ENCODE results near the gene GJB2.
"Not testable (repeated sequence)": the region's sequence is repeated elsewhere in the genome, so short reads cannot be mapped to it uniquely, and the experiment has no call there.

Gene GJB2

DNA sequence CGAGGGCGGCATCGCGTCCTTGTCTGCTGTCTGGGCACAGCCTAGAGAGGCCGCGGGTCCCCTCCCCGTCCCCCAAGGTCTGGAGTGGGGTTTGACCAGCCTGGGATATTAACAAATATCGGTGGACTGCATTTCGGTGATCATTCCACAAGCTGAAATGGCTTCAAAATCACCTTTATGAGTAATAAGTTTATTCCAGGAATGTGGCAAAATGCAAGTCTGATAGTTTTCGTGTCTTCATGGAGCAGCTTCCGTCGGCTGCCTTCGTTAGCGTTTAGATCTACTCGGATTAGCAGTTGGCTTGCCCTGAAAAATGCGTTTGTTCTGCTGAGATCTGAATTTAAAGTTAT, 30.8 kb downstream of the GJB2 start:
- no peak for DNase-seq

DNA sequence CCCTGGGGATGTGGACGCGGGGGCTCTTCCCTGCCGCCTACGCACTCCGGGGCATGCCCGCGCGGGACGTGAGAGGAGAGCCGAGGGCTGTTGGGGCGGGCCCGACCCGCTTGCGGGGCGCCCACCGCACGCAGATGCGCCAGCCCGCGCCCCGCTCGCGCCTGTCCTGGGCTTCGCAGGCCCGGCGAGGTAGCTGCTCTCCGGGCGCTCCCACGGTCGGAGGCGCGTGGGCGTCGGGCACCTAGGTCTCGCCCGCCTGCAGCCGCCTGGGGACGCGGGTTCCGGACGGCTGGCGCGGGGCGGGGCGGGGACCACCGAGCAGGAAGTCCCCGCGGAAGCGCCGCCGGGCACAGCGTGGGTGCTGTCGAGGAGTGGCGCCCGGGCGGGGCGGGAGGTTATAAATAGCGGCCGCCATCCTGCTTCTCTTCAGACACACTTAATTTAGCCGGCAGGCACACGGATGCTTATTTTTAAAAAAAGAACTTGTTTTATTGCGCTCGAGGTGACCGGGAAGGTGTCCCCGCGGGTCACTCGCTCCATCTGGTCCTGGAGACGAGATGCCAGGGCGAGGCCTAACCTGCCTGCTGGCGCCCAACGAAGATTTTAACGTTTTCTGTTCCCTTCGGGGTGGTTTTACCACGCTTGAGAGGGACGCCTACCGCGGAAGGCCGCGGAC, 31.3 kb downstream of the GJB2 start:
- DNase-seq, result peak; percentile 46

DNA sequence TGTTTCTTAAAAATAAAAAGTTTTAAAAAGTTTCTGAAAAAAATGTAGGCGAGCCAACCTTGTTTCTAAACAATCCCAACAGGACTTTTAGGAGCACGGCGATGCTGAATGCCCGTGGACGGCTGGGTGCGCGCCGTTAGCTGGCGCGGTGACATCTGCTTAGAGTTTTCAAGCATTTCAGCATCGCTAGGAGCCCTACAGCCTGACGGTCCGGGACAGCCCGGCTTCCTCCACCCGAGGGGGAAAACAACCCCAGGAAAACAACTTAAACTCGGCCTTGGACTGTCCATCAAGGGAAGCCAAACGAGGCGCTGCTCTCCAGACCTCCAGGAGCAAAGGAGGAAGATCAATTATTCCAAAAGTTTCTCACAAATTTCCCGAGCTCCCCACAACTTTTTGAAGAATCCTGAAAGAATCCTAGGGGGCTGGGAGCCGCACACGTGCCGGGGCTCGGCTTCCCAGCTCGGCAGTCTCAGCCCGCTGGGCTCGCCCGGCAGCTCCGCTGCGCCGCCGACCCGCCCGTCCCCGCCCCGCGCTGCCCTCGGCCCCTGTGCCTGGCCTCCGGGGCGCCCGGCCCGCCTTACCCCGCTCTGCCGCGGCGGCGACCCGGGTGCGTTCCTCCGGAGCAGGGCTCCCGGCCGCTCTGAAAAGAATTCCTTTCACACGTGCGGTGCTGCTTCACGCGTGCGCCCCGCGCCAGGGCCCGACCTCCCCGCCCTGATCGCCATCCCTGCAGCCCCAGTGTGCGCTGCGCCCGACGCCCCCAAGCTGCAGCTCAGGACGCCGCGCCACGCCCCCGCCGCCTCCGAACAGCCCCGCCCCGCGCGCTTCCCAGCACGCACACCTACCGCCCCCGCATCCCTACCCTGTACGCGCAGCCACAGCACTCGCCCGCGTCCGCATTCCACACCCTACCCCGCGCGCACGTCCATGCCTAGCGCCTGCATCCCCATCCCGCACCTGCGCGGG, 32.1 kb downstream of the GJB2 start, which contains the start of gene GJA3:
GJA3 (minus strand) TSS at position 747 of the 969 bp plus-strand sequence. CDS start 17,764 bp downstream, outside the sequence.
- peak; percentile 52 for DNase-seq

DNA sequence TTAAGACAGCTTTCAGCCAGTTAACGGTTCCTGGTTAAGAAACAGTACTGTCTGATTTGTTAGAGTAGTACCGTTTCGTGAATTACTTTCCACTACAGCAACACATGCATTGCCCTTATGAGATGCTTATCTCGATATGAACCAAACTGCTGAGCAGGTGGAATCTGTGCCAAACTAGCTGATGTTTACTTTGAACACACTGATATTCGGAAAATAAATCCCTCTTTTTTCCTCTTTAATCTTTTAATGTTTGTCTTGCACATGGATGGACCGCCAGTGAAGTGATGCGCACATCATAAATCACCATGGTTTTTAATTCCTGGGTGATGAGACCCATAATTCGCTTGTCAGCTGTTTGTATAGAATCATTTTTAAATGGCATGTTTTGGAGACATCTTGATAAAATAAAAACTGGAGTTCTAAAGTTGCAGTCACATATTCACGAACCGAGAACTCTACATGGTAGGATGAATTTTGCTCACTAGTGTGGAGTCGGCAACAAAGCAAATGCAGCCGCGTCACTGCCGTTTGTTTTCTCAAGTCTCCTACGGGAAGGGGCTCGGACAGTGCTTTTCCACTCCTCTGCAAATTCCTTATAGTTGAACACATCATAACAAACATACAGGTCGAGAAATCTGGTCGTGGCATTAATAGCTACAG, 33.0 kb downstream of the GJB2 start:
- no peak for DNase-seq

DNA sequence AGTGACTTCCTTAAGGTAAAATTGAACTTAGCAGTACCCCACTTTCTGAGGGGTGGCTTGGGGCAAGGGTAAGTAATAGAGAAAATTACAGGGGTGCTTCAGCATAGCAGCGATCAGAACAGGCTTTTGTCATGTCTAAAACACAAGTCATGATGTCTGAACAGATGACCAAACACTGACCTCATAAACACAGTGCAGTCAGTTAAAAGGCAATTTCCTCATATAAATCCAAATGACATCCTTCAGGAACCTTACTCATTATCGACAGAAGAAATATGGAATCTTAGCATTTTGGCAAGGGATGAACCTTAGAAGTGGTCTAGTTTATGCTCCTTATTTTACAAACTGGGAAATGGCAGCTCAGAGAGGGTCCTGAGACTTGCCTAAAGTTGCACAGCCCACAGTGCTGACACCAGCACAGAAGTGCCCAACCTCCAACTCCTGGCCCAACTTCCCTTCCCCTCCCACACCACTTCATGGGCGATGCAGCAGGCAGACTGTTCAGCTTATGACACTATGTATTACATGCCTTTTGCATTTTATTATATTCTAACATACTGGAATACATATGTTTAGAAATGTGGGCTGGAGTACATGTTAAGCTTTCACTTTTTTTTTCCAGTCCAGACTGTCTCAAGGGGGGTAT, 35.5 kb downstream of the GJB2 start:
- no peak for DNase-seq

DNA sequence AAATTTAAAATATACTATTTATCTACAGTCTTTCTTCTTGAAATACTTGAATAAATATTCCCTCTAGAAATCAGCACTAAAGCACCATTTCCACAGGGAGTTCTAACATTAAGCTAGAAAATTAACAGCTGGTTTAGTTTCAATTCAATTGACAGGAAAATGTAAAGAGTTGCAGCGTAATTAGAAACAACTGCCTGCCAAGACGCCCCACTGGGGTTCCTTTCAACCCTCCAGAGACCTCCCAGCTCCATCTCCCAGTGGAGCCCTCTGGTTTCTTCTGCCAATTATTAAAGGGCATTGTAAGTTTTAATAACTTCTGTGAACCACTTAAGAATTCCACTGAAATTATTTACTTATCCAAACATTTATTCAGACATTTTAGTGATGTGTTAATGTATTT, 36.0 kb downstream of the GJB2 start:
- no peak for DNase-seq

DNA sequence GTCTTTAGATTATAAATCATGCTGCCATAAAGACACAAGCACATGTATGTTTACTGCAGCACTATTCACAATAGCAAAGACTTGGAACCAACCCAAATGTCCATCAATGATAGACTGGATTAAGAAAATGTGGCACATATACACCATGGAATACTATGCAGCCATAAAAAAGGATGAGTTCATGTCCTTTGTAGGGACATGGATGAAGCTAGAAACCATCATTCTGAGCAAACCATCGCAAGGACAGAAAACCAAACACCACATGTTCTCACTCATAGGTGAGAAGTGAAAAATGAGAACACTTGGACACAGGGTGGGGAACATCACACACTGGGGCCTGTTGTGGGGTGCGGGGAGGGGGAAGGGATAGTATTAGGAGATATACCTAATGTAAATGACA, 39.4 kb downstream of the GJB2 start:
- not testable (repeated sequence) for DNase-seq

DNA sequence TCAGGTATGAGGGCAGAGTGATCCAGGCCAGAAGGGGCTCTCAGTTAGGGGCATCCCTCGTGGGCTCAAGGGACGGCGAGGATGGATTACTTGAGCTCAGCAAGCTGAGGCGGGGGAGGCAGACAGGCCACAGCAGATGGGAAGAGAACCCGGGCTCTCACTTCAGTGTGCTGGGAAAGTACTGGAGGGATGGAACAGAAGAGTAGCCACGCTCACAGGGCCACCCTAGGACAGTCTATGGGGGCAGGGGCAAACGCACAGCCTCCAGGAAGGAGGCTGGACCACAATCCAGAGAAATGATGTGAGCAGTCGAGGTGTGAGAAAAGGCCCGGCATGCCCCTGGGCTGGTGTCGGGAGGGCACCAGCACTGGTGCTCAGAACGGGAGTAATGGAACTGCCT, 41.1 kb downstream of the GJB2 start:
- no peak for DNase-seq

DNA sequence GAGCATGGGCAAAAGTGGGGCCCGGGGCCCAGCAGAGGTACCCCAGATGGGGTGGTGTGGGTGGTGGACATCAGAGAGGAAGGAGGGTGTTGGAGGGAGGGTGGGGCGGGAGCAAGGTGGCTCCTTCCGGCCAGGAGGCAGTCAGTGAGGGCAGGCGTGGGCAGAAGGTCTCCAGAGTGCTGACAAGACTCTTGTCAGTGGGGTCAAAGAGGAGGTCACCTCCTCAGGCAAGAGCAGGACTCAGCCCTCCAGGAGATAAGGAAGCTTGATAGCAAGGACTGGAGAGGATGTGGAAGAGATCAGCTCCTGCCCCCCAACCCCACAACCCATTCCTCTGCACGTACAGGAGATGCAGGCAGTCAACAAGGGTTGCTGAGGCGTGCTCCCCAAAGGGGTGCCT, 41.7 kb downstream of the GJB2 start:
- DNase-seq, result no peak

DNA sequence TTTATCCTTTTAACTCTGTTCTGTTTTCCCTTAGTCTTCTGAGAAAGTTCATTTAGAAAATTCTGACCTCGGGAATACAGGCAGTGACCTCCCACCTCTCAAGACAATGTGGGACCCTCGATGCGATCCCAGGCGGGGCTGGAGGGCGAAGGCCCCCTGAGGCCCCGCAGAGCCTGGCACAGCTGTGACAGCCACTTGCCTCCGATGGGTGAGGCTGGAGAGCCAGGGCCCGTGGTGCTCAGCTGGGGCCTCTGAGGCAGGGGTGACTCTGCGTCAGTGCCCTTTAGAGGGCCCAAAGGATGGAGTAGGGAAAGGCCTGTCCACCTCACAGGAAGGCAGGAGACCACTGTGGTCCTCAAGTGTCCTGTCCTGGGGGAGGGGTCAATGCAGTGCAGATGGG, 42.2 kb downstream of the GJB2 start:
- no peak for DNase-seq

DNA sequence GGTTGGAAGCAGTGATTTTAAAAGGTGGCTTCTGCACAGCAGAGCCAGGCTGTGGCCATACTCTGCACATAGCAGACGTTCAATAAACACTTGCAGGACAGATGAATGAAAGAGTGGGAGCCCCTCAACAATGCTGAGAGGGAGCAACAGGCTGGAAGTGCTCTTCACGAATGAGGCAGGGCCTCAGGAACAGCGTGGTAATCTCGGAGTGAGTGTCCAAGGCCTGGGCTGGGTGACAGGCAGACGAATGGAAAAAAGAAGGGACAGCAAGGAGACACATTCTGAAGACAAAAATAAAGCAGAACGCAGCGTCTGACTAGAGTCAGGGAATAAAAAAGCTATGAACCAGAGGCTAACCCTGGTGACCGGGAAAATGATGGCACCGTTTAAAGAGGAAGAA, 43.0 kb downstream of the GJB2 start:
- DNase-seq, result no peak

DNA sequence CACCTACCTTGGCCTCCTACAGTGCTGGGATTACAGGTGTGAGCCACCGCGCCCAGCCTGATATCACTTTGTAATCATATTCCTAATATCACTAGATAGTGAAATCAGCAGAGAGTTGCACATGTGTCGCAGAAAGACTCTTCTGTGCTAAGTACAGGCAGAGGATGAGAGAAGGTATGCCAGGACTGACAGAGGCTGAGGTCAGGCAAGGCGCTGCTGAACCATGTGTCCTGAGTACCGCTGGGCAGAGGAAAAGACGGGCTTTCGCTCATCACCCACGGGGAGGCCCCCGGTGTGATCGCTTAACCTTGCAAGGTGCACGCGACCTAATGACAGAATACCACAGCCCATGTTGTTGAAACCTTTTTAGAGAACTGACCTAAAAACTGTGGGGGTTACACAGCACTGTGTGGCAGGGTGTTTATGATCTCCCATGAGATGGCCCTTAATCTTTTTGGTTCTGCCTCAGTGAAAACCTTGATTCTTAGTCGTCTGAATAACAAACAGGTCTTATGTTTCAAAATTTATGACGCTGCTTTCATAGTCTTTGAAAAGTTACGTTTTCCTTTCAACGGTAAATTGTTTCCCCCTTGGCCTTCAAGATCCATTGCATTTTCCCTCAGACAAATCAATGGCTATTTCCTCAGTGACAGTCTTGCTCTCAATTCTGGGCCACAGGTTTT, 44.1 kb downstream of the GJB2 start:
- DNase-seq, result no peak

DNA sequence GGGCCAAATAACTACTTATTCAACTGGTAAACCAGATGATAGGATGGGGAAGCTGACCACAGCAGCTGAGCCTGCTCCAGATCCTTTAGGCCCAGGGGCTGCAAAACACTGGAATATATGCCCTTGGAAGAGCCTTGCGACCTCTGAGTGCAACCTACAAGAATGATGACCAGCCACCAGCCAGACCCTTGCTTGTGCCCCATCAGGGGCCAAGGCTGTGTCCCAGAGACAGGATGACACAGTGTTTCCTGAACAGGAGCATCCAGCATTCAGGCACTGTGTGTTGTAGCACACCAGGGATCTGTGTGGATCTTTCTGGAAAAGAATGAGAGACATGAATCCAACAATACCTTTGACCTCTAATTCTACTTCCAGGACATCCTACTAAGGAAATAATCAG, 46.4 kb downstream of the GJB2 start:
- DNase-seq, result no peak

DNA sequence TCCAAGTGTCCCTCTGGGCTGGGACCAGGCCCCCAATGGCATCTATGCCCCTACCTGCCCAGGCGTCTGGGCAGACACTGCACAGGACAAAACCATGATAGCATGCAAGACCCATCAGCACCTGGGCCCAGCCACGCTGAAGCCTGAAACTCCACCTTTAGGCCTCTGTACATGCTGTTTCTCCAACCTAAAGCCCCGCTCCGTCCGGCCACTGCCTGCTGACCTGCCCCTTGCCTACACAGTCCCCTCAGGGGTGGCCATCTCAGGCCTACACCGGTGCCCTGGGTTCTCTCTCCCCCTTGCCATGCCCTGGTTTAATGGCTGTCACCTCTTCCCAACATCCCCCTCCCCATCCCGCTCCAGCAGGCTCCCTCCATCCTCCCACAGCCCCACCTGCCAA, 47.2 kb downstream of the GJB2 start:
- DNase-seq, result no peak

DNA sequence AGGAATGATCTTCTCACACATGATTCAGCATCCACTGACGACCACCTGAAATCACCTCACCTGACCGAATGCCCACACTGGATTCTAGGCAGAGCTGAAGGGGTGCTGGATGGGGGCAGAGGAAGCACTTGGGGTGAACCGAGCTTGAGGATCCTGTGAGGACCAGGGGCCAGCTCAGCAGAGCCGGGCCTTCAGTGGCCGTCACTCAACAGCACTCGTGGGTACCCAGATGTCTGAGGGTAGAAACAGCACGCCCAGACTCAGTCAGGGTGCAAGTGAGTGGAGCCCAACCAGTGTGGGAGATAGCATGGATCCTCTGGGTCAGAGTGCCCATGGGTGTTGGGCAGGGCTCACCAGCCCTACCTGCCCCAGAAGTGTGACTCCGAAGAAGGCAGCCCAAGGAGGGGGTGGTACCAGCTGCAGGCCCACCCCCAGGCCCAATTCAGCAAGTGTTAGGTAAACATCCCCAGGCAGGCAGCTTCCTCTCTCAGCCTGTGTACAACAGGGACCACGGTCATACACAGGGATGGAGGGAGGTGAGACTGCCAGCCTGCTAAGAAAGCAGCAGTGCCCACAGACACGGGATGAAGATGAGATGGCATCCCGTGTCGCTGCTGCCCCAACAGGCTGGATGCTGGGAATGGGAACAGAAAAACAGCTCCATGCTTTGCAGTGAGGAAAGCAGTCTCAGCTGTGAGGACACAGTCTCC, 48.4 kb downstream of the GJB2 start:
- DNase-seq, result no peak

DNA sequence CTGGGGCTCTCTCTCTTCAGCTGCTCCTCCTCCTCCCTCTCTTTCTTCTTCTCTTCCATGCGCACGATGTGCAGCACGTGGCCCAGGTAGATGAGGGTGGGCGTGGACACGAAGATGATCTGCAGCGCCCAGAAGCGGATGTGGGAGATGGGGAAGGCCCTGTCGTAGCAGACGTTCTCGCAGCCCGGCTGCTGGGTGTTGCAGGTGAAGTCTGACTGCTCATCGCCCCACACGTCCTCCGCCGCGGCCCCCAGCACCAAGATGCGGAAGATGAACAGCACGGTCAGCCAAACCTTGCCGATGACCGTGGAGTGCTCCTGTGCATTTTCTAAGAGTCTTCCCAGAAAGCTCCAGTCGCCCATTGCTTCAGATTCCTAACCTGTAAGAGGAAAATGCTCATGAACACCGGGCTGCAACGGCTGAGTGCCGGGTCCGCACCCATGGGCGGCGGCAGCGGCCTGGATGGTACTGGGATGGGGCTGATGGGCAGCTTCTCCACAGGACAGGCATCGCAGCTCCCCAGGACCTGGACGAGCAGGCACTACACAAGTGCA, 49.7 kb downstream of the GJB2 start:
- DNase-seq, result no peak

DNA sequence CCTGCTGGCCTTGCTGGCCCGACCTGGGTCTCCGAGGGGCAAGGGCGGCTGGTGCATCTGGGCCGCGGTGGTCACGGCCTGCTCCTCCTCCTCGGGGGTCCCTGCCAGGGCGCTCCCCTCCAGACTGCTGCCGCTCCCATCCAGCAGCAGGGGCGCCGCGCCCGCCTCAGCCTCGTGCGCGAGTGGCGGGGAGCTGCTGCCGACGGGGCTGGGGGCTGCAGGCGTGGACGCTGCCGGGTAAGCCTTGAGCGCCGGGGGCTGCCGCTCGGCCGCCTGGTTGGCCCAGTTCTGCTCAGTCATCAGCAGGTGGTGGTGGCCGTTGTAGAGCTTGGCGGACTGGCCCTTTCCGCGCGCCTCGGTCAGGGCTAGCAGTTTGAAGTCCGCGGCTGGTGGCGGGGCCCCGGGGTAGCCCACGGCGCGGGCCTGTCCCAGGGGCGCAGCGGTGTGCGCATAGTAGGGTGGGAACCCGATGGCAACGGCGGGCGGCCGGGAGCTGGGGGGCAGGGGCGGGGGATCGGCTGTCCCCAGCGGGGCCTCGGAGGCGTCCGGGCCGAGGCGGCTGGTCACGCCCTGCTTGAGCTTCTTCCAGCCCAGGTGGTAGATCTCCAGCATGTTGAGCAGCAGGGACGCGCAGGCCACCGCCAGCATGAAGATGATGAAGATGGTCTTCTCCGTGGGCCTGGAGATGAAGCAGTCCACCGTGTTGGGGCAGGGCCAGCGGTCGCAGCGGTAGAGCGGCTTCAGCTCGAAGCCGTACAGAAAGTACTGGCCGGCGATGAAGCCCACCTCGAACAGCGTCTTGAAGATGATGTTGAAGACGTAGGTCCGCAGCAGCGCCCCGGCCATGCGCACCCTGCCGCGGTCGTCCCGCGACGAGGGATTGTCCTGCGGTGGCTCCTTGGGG, 50.5 kb downstream of the GJB2 start:
- DNase-seq, result no peak

DNA sequence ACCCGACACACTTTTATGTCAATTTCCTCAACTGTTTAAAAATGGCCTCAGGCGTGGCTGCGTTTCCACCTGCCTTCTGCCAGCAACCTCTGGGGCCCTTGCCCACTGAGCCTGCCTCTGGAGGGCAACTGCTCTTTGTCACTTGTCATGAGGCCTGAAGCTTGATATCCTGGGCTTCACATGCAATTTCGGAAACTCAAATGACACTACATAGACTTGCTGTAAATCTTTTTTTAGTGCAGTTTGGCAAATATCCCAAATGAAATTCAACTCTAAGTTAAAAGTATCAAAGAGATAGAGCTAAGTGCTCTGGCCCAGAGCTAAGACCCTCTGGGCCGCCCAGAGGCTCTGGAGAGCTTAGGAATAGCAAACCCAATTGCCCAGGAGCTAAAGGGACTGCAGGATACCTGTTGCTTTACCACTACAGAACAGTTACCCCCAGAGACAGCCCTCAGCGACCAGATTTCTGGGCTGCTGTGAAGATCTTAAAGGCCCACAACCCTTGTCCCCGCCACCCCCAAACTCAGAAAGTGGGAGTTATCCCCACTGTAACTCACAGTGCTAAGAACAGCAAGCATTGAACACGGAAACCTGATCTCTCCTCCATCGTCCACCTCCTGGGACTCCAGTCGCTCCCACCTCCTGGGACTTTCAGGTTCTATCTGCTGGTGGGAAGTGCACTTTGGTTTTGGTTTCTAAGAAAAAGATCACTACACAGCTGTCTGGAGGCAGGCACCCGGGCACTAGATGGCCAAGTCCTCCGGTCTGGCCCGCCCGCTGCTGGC, 51.3 kb downstream of the GJB2 start:
- DNase-seq, result no peak

DNA sequence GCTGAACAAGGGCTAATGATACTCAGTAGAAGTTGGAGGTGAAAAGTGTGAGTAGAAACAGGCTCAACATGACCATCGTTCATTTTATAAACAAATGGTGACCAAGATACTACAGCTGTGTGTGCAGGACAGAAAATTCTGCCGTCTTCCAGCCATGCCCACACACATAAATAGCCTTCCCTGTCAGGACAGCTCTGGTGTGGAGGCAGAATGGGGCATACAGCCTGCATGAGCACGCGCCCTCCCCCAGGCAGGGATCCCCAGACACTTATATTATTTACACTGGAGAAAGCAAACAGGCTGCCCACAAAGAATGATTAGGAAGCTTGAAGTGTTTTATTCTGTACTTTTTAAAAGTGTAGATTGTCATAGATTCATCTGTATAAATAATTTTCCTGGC, 52.3 kb downstream of the GJB2 start:
- no peak for DNase-seq

DNA sequence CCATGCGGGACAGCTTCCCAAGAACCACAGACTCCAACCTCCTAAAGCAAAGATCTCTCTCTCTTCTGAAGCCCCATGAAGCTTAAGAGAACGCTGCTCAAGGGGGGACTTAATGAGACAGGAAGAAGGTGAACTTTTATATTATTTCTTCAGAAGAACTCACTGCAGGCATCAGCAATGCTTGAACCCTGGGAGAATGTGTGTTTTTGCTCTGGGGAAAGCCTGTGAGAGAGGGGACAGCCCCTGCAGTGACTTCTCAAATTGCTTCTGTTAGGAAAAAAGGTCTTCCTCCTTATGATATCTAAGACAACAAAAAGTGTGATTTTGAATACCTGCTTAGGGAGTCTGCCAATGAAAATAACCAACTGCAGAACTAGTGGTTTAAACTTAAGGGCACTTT, 54.9 kb downstream of the GJB2 start:
- DNase-seq, result no peak

Data from NCI-H748 treated with DMSO at 0.1 percent for 48 hours (cell line).